ENCODE results near the gene RAD51C.
"Not testable (repeated sequence)": the region's sequence is repeated elsewhere in the genome, so short reads cannot be mapped to it uniquely, and the experiment has no call there.

Gene RAD51C

DNA sequence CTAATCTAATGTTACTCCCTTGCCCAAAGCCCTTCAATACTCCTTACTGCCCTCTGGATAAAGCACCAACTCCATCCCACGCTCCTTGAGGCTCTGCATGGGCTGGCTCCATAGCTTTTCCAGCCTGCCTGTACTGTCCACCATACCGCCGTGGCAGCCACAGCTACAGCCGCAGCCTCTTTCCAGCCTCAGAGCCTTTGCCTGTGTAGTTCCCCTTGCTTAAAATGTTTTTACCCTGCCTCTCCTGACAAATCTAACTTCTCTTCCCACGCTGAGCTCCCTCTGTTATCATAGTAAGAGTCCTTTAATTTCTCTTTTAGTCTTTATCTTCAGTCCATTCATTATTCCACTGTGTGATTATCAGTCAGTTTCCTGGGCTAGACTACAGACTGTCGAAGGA, 22.5 kb upstream of the RAD51C start:
- DNase-seq (ENCODE audit: low read depth), result no peak
- in situ Hi-C loops (cut with HindIII; ENCODE audit: low sequenced_read_pairs), result no loop called here
- no peak overlapping the region for H3K4me3 ChIP-seq (ENCODE audit: low read depth, low read length)
- no peak for TF ChIP-seq CTCF (IDR thresholded peaks at IDR 0.05; ENCODE audit: low read depth, low read length, missing control alignments)

GRCh38 chr17:58671969-58672368, 20.4 kb upstream of the RAD51C start:
- TF ChIP-seq CTCF (IDR thresholded peaks at IDR 0.05; ENCODE audit: low read depth, low read length, missing control alignments), result no peak
- DNase-seq (ENCODE audit: low read depth), result no peak
- in situ Hi-C loops (cut with HindIII; ENCODE audit: low sequenced_read_pairs), result no loop called here
- H3K4me3 ChIP-seq (ENCODE audit: low read depth, low read length), result no peak overlapping the region

- DNase-seq (ENCODE audit: low read depth), result peak; percentile 27
- no peak overlapping the region for H3K4me3 ChIP-seq (ENCODE audit: low read depth, low read length)
- in situ Hi-C loops (cut with HindIII; ENCODE audit: low sequenced_read_pairs), result no loop called here
- no peak for TF ChIP-seq CTCF (IDR thresholded peaks at IDR 0.05; ENCODE audit: low read depth, low read length, missing control alignments)
Observed at GRCh38 chr17:58677194-58677880, 15.1 kb upstream of the RAD51C start.

- DNase-seq (ENCODE audit: low read depth); in situ Hi-C loops (cut with HindIII; ENCODE audit: low sequenced_read_pairs); H3K4me3 ChIP-seq (ENCODE audit: low read depth, low read length): not testable (repeated sequence)
Observed at GRCh38 chr17:58678287-58678686, 14.1 kb upstream of the RAD51C start.

DNA sequence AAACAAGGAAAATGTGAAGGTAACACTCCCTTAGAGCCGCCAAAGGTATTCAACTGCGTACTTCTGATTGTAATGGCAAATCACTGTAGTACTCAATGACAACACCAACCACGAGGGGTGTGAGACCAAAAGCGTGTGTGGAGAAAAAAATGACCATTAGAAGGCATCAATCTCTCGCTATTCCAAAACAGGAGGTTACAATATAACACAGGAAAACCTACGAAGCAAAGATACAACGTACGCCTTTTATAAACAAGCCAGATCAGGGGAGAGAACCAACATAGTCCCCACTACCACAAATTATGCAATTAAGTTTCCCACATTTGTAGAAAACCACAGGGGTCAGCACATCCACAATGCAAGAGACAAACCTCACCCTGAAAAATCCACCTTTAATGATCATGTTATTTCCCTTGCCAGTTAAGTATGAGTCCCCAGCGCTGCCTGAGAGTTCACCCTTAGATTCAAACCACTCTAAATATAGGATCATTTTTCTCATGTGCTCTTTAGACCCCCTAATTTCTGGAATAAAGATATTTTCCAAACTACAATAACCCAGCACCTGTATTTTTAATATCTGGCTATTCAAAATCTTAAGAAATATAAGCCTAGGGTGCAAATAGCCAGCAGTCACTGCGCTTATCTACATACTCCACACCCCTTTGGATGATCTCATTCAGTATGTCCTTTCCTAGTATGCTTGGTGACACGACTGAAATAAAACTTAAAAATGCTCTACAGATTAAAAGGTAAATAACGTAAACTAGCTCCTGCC, 13.0 kb upstream of the RAD51C start:
- in situ Hi-C loops (cut with HindIII; ENCODE audit: low sequenced_read_pairs), result no loop called here
- no peak for DNase-seq (ENCODE audit: low read depth)

DNA sequence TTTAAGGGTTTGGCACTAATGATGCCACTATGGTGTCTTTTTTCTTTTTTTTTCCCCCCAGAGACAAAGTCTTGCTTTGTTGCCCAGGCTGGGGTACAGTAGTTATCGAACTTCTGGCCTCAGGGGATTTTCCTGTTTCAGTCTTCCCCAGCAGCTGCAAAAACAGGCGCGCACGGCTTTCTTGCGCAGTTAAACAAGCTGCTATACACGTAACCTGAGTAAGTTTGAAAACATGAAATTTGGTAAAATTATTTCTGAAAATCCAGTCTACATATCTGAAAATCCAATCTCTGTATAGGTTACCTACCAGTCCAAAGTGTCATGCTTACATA, 12.4 kb upstream of the RAD51C start:
- in situ Hi-C loops (cut with HindIII; ENCODE audit: low sequenced_read_pairs), result no loop called here
- no peak for TF ChIP-seq CTCF (IDR thresholded peaks at IDR 0.05; ENCODE audit: low read depth, low read length, missing control alignments)
- no peak for DNase-seq (ENCODE audit: low read depth)
- no peak overlapping the region for H3K4me3 ChIP-seq (ENCODE audit: low read depth, low read length)

More for the DNA sequence above, 13.0 kb upstream of the RAD51C start:
- TF ChIP-seq CTCF (IDR thresholded peaks at IDR 0.05; ENCODE audit: low read depth, low read length, missing control alignments), result no peak
- no peak overlapping the region for H3K4me3 ChIP-seq (ENCODE audit: low read depth, low read length)

DNA sequence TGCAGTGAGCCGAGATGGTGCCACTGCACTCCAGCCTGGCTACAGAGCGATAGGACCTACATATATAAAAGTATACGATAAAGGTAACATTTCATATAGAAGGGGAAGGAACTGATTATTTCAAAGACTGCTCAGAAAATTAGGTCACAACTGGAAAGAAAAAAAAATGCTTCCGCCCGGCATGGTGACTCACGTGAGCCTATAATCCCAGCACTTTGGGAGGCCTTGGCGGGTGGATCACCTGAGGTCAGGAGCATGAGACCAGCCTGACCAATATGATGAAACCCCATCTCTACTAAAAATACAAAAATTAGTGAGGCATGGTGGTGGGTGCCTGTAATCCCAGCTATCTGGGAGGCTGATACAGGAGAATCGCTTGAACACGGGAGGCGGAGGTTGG, 8.4 kb upstream of the RAD51C start:
- no peak for TF ChIP-seq CTCF (IDR thresholded peaks at IDR 0.05; ENCODE audit: low read depth, low read length, missing control alignments)
- DNase-seq (ENCODE audit: low read depth), result no peak
- in situ Hi-C loops (cut with HindIII; ENCODE audit: low sequenced_read_pairs), result no loop called here
- H3K4me3 ChIP-seq (ENCODE audit: low read depth, low read length), result no peak overlapping the region

DNA sequence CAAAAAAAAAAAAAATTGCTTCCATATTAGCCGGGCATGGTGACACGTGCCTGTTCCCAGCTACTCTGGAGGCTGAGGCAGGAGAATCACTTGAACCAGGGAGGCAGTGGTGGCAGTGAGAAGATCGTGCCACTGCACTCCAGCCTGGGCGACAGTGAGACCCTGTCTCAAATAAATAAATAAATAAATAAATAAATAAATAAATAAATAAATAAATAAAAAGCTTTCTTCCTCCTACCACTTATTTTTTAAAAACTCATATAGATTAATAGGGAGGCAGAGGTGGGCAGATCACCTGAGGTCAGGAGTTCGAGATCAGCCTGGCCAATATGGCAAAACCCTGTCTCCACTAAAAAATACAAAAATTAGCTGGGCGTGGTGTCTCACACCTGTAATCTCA, 7.9 kb upstream of the RAD51C start:
- in situ Hi-C loops (cut with HindIII; ENCODE audit: low sequenced_read_pairs); H3K4me3 ChIP-seq (ENCODE audit: low read depth, low read length); DNase-seq (ENCODE audit: low read depth): not testable (repeated sequence)

All from astrocyte of the cerebellum (primary cell).